ENCODE measurements around the gene BCL6.
A peak's percentile ranks its signal among the peaks of the same experiment; 100 is the strongest.

Gene BCL6

DNA sequence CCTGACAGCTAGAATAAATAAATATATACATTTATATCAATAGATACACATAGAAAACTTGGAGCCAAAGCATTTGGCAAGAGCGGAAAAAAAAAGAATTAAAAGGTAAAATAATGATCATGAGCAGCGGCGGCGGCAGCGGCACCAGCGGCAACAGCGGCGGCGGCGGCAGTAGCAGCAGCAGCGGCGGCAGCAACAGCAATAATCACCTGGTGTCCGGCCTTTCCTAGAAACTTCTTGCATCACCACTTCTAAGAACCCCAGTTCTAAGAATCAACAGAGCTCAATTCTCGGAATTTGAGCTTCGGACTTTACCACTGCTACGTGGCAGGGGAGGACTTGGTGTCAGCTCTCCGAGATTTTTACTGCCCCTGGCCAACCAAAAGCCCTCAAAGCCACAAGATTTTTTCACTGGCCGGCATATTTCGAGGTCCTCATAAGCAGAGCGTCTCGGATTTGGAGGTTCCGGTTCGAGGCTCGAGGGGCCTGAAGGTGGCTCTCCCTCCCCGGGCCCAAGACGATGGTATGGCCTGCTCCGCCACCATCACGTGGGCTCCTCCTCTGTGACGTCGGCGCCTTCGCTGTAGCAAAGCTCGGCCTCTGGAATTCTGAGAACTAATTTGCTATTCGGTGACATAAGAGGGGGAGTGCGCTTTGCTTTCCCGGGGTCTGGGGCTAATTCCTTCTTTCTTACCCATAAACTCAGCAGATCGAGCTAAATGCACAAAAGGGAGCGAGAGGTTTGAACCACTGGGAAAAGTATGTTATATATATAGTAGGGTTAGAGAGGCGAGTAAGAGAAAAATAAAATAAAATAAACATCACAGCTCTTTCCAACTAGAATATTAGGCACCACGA lies at the start of gene BCL6:
BCL6 (minus strand) TSS at position 268 of the 858 bp plus-strand sequence. CDS start 11,775 bp downstream, outside the sequence.
- DNase-seq (ENCODE audit: low read depth, low spot score): peak; percentile 94

DNA sequence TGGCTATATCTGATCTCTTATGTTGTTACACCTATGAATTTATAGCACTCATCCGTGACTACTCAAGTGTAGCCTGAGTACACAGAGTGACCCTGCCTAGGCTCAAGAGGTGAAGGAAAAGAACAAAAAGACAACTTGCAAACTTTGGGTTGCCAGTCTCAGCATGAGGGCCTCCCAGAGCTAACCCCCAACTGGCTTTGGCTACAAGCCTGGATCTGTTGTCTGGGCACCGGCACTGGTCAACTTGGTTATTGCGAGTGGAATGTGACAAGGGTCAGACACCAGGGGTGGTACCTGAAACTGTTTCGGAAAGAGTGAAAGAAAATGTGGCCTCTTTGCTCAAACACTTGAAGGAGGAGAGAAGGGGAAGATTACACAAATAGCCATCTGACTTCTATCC lies 49.5 kb upstream of the BCL6 start:
- DNase-seq (ENCODE audit: low read depth, low spot score): no peak

DNA sequence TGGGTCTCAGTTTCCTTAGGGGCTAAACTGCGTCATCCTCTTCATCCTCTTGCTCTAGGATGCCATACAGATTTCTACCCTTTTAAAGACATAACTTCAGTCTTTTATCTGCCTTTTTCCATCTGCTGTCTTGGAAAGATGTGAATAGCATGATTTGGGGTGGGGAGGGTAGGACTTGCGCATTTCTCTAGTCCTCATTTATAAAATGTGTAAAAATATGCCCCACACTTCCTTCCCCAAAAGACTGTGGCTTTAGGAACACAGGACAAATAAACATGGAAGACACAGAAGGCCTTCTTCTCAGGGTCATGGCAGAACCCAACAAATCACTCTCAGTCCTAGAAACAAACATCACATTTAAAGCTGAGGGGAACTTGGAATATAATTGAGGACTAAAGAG lies 48.4 kb upstream of the BCL6 start:
- DNase-seq (ENCODE audit: low read depth, low spot score): no peak

DNA sequence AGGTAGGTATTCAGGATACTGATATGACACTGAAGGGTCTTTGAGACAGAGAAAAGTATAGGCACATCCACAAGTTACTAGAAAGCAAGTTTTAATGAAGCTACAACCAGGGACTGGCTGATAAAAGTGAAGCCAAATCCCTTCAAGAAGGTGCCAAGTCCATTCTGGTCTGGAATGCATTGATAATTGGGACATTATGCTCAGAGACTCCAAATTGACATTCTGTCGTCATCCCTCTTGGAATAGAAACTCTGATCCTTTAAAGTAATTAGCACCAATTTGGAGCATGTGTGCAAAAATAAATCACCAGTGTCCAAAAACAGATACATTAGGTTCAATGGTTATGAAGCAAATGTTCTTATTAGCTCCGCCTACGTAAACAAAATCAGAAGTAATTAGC lies 47.3 kb upstream of the BCL6 start:
- no peak for DNase-seq (ENCODE audit: low read depth, low spot score)

DNA sequence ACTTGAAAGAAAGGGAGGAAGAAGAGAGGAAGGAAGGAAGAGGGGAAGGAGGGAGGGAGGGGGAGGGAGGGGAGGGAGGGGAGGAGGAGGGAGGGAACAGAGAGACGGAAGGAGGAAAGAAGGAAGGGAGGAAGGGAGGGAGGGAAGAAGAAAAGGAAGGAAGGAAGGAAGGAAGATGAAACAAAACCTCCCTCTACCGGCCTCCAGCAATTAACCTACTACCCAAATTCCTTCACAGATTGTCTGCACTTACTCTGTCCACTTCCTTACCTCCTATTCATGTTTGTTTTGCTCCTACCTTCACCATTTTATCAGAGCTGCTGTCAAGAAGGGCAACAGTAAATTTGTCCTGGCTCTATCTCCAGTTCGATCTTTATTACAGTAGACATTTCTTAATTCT lies 44.6 kb upstream of the BCL6 start:
- no peak for DNase-seq (ENCODE audit: low read depth, low spot score)

DNA sequence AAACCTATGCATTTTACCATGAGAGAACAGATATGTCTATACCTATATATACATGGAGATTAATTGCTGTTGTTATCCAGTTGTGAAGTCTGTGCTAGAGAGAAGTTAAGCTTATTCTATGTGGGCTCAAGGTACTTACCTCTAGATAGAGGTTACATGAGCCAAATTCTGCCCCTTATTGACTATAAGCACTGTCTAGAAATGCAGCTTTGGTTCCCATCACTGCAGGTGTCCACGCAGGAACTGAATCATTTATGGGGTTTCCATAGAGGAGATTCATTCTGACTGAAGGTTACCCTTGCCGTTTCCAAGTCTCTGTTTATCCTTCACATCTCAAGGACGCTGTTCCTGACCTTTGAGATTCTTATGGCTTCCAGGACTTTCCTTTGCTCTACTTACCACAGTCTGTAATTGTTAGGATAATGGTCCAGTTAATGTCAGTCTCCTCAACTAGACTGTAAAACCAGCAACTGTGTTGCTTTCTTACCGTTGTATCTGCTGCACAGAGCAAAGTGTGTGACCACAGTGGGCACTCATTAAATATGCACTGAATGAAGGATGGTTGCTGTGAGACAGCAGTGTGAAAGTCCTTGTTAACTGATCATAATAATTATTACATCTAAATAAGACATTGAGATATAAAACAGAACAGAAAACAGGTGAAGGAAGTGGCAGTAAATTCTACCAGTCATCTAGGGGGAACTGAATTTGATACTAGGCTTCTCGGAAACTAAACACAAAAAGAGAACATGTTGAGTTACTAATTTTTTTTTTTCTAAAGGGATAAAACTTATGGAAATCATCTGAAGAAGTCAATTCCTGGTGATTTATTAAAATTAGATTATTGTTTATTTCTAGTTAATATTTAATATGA lies 44.0 kb upstream of the BCL6 start:
- no peak for DNase-seq (ENCODE audit: low read depth, low spot score)

DNA sequence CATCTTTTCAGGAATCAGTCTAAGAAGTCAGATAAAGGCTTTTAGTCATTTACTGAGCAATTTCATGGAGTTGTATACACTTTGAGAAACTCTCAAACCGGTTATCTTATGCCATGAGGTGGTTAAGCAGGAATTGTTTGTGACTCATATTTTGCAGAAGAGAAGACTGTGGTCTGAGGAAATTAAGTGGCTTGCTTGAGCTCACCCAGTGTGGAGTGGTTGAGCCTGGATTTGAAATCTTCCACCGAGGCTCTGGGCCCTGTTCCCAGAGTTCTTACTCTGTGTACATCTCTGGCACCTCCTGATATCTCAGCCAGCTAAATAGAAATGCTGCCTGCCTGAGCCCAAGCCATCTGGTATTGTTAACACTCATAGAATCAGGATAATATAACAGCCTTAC lies 37.8 kb upstream of the BCL6 start:
- DNase-seq (ENCODE audit: low read depth, low spot score): no peak

DNA sequence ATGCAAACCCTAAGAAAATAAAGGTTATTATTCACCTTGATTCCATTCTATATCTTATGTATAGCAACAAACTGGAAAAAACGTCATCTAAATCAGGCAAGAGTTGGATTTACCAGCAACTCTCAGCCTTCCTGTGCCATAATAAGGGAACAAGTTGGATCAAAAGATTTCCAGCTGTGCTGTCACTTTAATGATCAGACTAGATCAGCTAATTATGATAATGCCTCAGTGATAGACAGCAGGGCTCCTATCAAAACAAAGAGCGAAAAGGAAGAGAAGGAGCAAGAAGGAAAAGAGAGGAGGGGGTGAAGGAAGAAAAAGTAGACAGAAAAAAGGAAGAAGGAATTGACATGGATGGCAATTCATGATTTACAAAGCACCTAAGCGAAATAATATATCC lies 36.7 kb upstream of the BCL6 start:
- DNase-seq (ENCODE audit: low read depth, low spot score): no peak

DNA sequence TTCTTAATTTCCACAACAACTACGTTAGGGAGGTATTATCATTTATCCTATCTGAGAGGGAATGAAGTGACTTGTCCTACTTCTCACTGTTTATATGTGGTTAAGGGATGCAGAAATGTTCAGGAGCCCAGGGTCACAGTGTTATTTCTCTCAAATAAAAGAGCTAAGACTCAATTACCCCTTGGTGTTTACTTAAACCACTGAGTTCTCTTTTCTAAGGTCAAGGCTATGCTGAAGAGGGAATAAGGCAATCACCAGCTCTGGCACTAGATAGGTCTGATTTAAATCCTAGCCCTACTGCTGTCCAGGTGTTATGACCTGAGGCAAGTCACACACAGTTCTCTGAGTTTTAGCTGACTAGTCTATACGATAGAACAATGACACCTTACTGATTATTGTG lies 35.7 kb upstream of the BCL6 start:
- no peak for DNase-seq (ENCODE audit: low read depth, low spot score)

DNA sequence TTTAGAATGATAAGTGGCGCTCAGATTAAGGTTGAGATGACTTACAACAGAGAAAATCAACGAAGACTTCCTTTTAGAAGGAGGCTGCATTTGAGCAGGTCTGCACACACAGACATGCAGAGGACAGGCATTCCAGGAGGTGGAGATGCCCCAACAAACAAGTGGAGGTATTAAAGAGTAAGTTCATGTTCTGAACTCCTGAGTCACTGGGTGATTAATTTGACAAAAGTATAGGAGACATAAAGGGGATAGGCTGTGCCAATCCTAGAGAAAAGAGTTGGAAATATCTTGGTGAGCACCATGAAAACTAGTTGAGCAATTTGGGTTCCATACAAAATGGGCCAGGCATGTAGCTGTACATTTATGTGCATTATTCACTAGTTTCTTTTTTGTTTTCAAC lies 33.5 kb upstream of the BCL6 start:
- DNase-seq (ENCODE audit: low read depth, low spot score): no peak

DNA sequence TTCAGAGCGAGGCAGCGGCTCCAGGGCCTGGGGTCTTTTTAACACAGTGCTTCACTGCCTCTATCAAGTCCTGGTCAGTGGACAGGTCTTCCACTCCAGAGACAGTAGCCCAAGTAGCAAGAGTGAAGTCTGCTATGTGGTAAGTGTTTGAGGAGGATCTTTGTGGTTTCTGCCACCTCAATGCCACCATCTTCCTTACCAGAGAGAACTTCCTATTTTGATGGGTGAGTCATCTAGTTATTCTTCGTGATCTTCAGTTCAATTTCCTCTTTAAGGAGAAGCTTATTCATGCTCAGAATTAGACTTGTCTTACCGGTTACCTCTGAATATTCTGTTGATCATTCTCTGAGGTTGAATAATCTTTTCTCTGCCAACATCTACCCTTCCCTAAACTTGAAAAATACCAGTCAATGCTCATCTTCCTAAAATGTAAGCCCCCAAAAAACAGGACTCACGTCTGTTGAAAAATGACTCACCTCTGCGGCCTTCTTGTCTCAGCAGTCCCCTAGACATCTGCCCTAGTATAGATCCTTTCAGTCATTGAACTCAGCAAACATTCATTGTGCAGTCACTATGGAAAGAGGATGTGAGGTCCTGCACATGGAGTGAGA lies 32.2 kb upstream of the BCL6 start:
- DNase-seq (ENCODE audit: low read depth, low spot score): no peak

DNA sequence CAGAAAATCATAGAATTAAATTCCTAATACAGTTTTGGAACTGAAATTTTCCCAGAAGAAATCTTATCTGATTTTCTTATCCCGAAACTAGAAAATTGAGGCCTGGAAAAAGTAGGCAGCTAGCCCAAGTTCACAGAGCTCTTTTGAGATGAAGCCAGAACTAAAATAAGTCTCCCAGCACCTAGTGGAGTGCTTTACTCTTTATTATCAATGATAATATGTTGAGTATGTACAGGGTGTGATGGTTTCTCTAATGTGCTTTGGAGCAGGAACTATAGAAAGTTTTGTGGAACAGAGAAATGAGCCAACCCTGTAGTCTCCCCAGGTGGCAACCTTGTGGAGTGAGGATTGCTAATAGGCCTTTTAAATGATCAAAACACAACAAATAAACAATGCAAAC lies 30.3 kb upstream of the BCL6 start:
- no peak for DNase-seq (ENCODE audit: low read depth, low spot score)

DNA sequence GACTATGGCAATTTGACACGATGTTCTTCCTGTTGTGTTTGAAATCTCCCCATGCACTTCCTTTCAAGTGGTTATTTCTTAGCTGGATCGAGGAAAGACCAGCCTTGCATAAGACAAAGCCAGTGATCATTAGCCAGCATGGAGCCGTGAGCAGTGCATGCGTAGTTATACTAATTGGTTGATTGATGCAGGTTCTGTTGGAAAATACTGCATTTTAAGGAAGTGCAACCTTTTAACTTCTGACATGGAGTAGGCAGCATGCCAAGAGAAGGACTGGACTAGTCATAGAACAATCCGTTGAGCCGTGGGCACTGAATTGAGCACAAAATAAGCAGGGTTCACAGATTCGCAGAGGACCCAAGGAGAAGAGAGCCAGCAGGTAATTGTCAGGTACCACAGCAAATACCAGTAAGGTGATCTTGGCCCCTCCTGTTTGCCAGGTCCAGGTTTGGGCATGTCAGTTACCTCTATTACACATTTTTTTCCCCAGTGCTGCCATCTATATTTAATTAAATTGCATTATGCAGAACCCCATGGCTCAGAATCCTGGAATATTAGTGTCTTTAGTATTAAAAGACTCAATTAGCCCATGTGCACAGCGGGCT lies 29.0 kb upstream of the BCL6 start:
- no peak for DNase-seq (ENCODE audit: low read depth, low spot score)

DNA sequence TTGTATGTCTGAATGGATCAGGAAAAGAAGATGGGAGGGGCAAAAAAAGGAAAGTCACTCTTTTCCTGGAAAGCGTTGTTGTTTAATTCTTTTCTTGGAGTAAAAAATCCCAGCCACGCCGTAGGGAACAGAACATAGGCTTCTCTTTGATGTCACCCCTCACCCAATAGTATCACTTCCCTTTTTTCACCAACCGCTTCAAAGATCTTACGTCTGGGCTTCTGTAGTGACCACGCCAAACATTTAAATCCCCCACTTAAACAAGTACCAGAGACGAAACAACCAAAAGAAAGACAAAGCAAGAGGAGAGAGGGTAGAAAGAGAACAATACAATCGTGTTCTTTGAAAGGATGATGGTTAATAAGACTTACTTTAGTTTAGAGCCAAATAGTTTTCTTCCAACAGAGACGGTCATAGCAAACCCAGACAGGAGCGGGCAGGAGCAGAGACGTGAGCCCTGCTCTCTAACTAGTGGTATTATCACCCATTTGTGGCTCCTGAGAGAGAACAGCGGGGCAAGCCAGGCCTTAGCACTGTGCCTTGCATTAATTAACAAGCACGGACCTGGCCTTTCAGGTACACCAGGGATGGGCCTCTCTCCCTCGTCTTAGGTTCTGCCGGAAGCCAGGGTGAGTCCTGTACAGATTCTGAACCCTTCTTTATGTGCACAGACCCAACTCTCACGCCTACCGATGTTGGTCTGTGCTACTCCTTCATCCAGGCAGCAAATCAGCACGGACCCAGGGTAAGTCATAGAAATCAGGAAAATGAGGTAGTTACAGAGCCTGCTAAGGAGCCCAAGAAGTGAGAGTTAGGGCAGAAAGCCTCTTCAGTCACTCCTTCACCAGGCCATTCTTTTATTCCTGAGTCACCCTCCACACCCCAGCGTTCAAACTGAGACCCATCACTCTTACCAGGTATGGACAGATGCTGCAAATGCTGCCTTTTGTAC lies 28.2 kb upstream of the BCL6 start:
- no peak for DNase-seq (ENCODE audit: low read depth, low spot score)

DNA sequence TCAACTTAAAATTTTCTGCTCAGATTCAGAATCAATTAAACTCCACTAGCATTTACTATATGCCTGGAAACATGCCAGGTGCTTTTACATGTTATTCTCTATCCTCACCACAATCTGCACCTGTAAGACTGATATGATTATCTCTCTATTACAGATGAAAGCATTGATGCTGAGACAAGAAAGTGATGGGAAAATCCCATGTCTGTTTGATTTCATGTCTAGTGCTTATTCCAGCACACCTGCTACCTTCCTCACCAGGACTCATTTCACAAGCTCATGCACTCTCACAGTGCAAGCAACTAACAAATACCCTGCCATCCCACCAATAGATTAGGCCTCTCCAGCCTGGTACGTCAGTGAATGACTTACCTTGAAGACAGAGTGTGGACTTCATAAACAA lies 25.0 kb upstream of the BCL6 start:
- DNase-seq (ENCODE audit: low read depth, low spot score): no peak

DNA sequence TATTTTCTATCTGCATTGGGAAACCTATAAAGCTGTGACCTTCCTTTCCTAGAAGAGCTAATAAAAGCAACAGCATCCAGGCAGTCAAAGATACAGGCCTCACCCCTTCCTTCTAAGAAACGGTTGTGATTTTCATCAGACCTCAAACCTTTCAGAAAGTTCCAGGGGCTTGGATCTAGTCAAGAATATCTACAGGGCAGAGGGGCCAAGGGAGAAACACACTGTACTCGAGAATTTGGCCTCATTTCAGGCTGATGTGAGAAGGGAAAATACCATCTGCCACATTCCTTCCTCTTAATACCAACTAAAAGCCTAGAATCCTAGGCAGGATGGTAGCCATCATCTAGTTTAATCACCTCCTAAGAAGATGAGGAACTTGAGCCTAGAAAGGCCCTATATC lies 24.5 kb upstream of the BCL6 start:
- no peak for DNase-seq (ENCODE audit: low read depth, low spot score)

DNA sequence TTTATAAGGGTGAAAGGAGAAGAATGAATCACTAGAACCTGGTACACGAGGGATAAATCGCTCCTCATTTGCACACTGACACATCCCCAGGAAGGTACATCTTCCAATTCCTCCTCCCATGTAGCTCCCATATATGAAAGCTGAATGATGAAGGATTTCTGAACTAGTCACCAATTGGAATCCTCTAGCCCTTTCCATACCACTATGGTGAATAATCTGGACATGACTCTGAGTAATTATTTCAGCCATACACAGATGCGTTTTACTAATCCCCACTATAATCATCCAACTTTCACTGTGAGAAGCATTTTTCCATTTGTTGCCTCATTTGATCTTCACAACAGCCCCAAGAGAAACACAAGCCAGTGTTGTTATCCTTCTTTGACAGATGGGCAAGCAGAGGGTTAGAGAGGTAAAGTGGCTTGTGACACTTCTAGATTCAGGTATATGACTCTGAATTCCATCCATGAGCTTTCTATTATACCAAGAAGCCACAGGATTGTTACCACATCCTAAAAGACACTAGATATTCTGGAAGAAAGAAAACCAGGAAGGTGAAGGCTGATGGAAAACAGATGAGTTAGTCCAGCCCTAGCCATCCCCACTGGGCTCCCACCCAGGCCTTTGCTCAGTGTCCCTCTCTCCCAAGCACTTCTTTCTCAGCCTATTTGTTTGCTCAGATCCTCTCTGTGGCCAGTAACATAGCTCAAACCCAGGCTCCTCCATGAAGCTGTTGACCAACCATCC lies 22.2 kb upstream of the BCL6 start:
- no peak for DNase-seq (ENCODE audit: low read depth, low spot score)

DNA sequence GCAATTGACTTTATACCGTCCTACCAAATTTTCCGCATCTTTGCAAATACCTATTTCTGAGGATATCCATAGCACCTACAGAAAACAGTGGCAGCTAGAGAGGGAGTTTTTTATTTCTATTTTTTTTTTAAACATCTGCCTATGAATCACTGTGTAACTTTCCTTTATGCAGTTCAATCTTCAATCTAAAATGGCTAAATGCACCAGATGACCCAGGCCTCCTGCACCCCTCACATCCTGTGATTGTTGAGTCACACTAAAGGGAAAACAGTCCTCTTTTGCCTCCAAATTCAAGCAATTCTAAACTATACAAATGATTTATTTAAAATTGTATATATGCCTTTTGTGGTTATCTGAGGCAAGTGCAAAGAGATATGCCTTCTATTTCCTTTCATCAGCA lies 20.1 kb upstream of the BCL6 start:
- no peak for DNase-seq (ENCODE audit: low read depth, low spot score)

DNA sequence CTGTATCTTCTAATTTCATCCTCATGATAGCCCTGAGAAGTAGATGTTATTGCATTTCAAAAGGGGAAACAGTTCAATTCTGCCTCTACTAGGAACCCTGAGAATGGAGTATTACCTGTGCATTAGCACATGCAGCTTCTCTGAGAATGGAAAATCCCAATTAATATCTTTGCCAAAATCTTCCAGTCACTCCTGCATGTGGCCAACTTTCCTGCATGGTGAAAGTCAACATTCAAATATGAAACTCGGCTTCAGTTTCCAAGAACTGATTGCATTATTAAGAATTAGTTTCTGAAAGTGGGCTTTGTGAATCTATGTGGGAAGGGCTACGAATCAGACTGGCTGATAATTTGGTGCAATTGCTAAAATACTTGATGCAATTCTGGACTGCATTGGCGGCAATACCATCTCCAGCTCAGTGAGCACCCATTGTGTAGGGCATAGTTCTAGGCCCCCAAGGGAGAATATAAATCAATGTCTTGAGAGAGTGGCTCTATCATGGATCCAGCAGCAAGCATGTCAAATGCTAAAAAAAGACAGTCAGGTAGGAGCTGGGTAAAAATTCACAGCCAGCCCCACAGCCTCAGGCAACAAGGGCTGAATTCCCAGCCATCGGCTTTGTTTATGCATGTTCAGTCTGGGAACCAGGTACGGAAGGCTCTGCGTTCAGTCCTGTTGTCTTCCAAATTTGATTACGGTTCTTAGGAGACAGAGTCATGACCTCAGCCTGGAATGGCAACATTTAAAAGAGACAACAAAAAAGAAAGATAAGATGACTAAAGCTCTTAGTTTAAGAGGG lies 18.8 kb upstream of the BCL6 start:
- DNase-seq (ENCODE audit: low read depth, low spot score): no peak
